MM.1S (cell line): ENCODE measurements around the gene CFD.

Experiments
- DNase-seq: peaks from one replicate; pipeline ENCODE4 v3.0.0-alpha.2; 2015
- H2AFZ ChIP-seq: fragments of 300-600 bp; sonication (generic); 2 replicates; pipeline ENCODE4 v1.6.0; 2016; ENCODE audit warnings: antibody characterized with exemption, low read length
- H3F3A ChIP-seq: fragments of 300-600 bp; sonication (generic); 2 replicates; pipeline ENCODE4 v1.6.1; 2016; ENCODE audit warnings: mild to moderate bottlenecking, antibody characterized with exemption, low read length, moderate library complexity, mixed read lengths; ENCODE audit not compliant: insufficient read depth
- H3K27ac ChIP-seq: fragments of 300-600 bp; sonication (generic); 2 replicates; pipeline ENCODE4 v1.5.1; 2016; ENCODE audit warnings: mild to moderate bottlenecking, low read length
- H3K27me3 ChIP-seq: fragments of 300-600 bp; sonication (generic); replicated peaks from 2 replicates; pipeline ENCODE4 v1.6.0; 2016; ENCODE audit warnings: low read length; ENCODE audit not compliant: insufficient read depth
- H3K36me3 ChIP-seq: fragments of 300-600 bp; sonication (generic); replicated peaks from 2 replicates; pipeline ENCODE4 v1.6.1; 2016; ENCODE audit warnings: mild to moderate bottlenecking, low read length, mixed read lengths; ENCODE audit not compliant: insufficient read depth
- H3K4me1 ChIP-seq: fragments of 300-600 bp; sonication (generic); 2 replicates; pipeline ENCODE4 v1.6.1; 2016; ENCODE audit warnings: low read length, mixed read lengths
- H3K4me2 ChIP-seq: fragments of 300-600 bp; sonication (generic); 2 replicates; pipeline ENCODE4 v1.6.0; 2016; ENCODE audit warnings: low read depth, low read length
- H3K4me3 ChIP-seq: fragments of 300-600 bp; sonication (generic); 2 replicates; pipeline ENCODE4 v1.5.1; 2016; ENCODE audit warnings: low read length, mixed read lengths
- H3K79me2 ChIP-seq: fragments of 300-600 bp; sonication (generic); 2 replicates; pipeline ENCODE4 v1.6.1; 2016; ENCODE audit warnings: mixed run types, low read length, mixed read lengths
- H3K9ac ChIP-seq: fragments of 300-600 bp; sonication (generic); 2 replicates; pipeline ENCODE4 v1.6.1; 2016; ENCODE audit warnings: low read length, mixed read lengths
- H3K9me2 ChIP-seq: fragments of 300-600 bp; sonication (generic); replicated peaks from 2 replicates; pipeline ENCODE4 v1.6.1; 2016; ENCODE audit warnings: mild to moderate bottlenecking, low read length, mixed read lengths; ENCODE audit not compliant: insufficient read depth
- H3K9me3 ChIP-seq: fragments of 300-600 bp; sonication (generic); replicated peaks from 2 replicates; pipeline ENCODE4 v1.6.1; 2016; ENCODE audit warnings: mild to moderate bottlenecking, low read length, mixed read lengths; ENCODE audit not compliant: insufficient read depth
- H4K20me1 ChIP-seq: fragments of 300-600 bp; sonication (generic); 2 replicates; pipeline ENCODE4 v1.6.1; 2016; ENCODE audit warnings: mild to moderate bottlenecking, low read length, moderate library complexity, mixed read lengths; ENCODE audit not compliant: insufficient read depth
- EZH2 ChIP-seq: fragments of 300-600 bp; sonication (generic); optimal IDR thresholded peaks from 2 replicates; pipeline ENCODE3; 2017; ENCODE audit warnings: low read depth, mild to moderate bottlenecking, antibody characterized with exemption, low read length, mixed read lengths
- EZH2phosphoT487 ChIP-seq: fragments of 300-600 bp; sonication (generic); IDR thresholded peaks from 2 replicates; pipeline ENCODE4 v1.6.1; 2018; ENCODE audit warnings: antibody characterized with exemption, low read length
- TF ChIP-seq, protein P1 (sequence below): fragments of 300-600 bp; sonication (generic); IDR thresholded peaks from 2 replicates; pipeline ENCODE4 v1.5.1; 2016; ENCODE audit warnings: antibody characterized with exemption, low read length, mixed read lengths

The CFD gene

DNA sequence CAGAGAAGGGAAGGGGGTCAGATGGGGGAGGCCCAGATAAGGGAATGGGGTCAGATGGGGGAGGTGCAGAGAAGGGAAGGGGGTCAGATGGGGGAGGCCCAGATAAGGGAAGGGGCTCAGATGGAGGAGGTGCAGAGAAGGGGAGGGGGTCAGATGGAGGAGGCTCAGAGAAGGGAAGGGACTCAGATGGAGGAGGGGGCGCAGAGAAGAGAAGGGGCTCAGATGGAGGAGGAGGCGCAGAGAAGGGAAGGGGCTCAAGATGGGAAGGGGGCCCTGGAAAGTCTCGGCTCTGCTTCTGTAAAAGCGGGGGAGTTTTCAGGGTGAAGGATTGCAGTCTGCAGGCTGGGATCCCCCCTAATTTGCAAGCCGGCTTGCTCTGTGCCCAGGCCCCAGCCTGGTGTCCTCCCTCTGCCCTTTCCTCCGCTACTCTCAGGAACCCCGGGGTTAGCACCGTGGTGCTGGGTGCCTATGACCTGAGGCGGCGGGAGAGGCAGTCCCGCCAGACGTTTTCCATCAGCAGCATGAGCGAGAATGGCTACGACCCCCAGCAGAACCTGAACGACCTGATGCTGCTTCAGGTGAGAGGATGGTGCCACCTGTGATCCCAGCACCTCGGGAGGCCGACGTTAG is 30.2 kb upstream of the CFD start:
- Histone ChIP-seq H3K36me3 (no peaks in the 10 kb centered on the region), H3K4me3 (no peak overlapping the region), H3K79me2 (no peaks in the 10 kb centered on the region), H3K9me3 (no peaks in the 10 kb centered on the region), H2AFZ (no peak overlapping the region), H3K9me2 (no peaks in the 10 kb centered on the region), H3K9ac (no peak overlapping the region), H3K4me2 (no peak overlapping the region), H3K27ac (no peak overlapping the region), H3K4me1 (no peaks in the 10 kb centered on the region), H4K20me1 (no peaks in the 10 kb centered on the region), H3K27me3 (peaks cover 77% of the 10 kb centered on the region), H3F3A (no peaks in the 10 kb centered on the region)
- TF ChIP-seq, protein P1, sequence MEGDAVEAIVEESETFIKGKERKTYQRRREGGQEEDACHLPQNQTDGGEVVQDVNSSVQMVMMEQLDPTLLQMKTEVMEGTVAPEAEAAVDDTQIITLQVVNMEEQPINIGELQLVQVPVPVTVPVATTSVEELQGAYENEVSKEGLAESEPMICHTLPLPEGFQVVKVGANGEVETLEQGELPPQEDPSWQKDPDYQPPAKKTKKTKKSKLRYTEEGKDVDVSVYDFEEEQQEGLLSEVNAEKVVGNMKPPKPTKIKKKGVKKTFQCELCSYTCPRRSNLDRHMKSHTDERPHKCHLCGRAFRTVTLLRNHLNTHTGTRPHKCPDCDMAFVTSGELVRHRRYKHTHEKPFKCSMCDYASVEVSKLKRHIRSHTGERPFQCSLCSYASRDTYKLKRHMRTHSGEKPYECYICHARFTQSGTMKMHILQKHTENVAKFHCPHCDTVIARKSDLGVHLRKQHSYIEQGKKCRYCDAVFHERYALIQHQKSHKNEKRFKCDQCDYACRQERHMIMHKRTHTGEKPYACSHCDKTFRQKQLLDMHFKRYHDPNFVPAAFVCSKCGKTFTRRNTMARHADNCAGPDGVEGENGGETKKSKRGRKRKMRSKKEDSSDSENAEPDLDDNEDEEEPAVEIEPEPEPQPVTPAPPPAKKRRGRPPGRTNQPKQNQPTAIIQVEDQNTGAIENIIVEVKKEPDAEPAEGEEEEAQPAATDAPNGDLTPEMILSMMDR: no peak
- TF ChIP-seq EZH2phosphoT487: no peak
- TF ChIP-seq EZH2: no peak
- no peak for DNase-seq

DNA sequence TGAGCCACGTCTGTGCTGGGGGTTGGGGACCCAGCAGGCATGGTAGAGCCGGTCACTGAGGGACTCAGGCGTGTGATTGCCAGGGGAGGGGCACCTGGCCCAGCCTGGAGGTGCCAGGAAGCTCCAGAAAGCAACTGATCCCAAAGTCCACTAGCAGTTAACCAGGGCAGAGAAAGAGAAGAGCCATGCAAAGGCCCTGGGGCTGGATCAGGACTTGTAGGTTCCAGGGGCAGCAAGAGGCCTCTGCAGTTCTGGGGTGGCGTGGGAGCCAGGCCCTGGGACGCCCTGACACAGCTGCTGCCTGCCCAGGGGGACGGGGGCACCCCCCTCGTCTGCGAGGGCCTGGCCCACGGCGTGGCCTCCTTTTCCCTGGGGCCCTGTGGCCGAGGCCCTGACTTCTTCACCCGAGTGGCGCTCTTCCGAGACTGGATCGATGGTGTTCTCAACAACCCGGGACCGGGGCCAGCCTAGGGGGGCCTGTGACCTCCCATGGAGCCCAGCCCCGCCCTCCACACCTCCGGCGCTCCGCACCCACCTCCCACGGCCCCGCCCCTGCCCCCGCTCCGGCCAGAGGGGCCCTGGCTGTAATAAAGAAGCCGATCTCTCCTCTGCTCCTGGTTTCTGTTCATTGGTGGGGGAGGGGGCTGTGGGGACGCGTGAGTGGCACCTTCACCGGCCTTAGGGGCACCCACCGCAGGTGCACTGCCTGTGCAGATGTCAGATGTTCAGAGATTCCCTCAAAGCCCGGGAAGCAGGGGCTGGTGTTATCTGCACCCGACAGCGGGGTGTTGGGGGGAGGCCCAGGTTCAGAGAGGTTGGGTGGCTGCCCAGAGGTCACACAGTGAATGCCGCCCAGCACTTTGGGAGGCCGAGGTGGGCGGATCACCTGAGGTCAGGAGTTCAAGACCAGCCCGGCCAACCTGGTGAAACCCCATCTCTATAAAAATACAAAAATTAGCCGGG is 27.8 kb upstream of the CFD start:
- Histone ChIP-seq H3K9me2 (no peaks in the 10 kb centered on the region), H3K4me1 (no peaks in the 10 kb centered on the region), H3K27me3 (peaks cover 77% of the 10 kb centered on the region), H3F3A (no peaks in the 10 kb centered on the region), H3K9me3 (no peaks in the 10 kb centered on the region), H3K36me3 (no peaks in the 10 kb centered on the region), H4K20me1 (no peaks in the 10 kb centered on the region), H3K9ac (no peak overlapping the region), H3K79me2 (no peaks in the 10 kb centered on the region), H3K4me3 (no peak overlapping the region), H2AFZ (no peak overlapping the region), H3K4me2 (no peak overlapping the region), H3K27ac (no peak overlapping the region)
- DNase-seq: no peak
- TF ChIP-seq EZH2phosphoT487: no peak
- TF ChIP-seq EZH2: no peak

DNA sequence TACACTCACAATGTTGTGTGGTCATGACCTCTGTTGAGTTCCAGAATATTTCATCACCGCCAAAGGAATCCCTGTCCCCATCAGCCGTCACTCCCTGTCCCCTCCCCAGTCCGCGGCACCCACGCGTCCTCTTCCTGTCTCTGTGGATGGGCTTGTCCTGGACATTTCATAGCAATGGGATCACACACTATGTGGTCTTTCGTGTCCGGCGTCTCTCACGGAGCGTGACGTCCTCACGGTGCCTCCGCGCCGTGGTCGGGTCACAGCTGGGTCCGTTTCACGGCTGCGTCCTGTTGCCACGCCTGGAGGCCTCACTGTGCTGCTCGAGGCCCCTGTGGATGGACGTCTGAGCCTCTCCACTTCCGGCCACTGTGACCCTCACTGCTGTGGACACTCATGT is 25.2 kb upstream of the CFD start:
- H3K79me2 ChIP-seq: no peaks in the 10 kb centered on the region
- H3K27ac ChIP-seq: no peak overlapping the region
- no peaks in the 10 kb centered on the region for H3K9me2 ChIP-seq
- no peaks in the 10 kb centered on the region for H3K36me3 ChIP-seq
- H3K4me3 ChIP-seq: no peak overlapping the region
- DNase-seq: no peak
- H2AFZ ChIP-seq: no peak overlapping the region
- H3K27me3 ChIP-seq: peaks cover 80% of the 10 kb centered on the region
- no peak overlapping the region for H3K4me2 ChIP-seq
- no peaks in the 10 kb centered on the region for H3K4me1 ChIP-seq
- no peak for TF ChIP-seq EZH2phosphoT487
- TF ChIP-seq, protein P1: no peak
- TF ChIP-seq EZH2: no peak
- no peaks in the 10 kb centered on the region for H4K20me1 ChIP-seq
- no peak overlapping the region for H3K9ac ChIP-seq
- no peaks in the 10 kb centered on the region for H3K9me3 ChIP-seq
- H3F3A ChIP-seq: no peaks in the 10 kb centered on the region
